Progenitor cell of endocrine pancreas (in vitro differentiated cells): ENCODE results near the gene MMEL1. TPM values are rescaled to one million over a fixed set of nuclear protein-coding genes. Genes with fewer than 3 reads are reported as not detected.

Experiments
- DNase-seq: peaks from one replicate; pipeline ENCODE4 v3.0.0; 2021; ENCODE audit warnings: low spot score; ENCODE audit not compliant: unreplicated experiment
- H3K27ac Mint-ChIP-seq: 2 replicates; pipeline ENCODE4 v1.8.0; 2021; ENCODE audit warnings: mild to moderate bottlenecking, moderate library complexity, mixed read lengths
- H3K27me3 Mint-ChIP-seq: 2 replicates; pipeline ENCODE4 v1.8.0; 2021; ENCODE audit warnings: mixed read lengths
- H3K36me3 Mint-ChIP-seq: 2 replicates; pipeline ENCODE4 v1.8.0; 2022; ENCODE audit warnings: mixed read lengths; ENCODE audit not compliant: insufficient read depth
- H3K4me1 Mint-ChIP-seq: 2 replicates; pipeline ENCODE4 v1.8.0; 2021; ENCODE audit warnings: low read depth, mixed read lengths
- H3K4me3 Mint-ChIP-seq: 2 replicates; pipeline ENCODE4 v1.8.0; 2021; ENCODE audit warnings: low read depth, mild to moderate bottlenecking, moderate library complexity, mixed read lengths
- H3K9me3 Mint-ChIP-seq: 2 replicates; pipeline ENCODE4 v1.8.0; 2021; ENCODE audit warnings: low read depth, mixed read lengths
- total RNA-seq: library from RNA; stranded (reverse); gene quantifications from 2 replicates; pipeline ENCODE4 v1.2.1, GENCODE V29; 2021
- TF ChIP-seq, protein P1 (sequence below): fragments of 200-600 bp; sonication (generic); IDR thresholded peaks from one replicate; pipeline ENCODE4 v1.5.0; 2021; ENCODE audit warnings: antibody characterized with exemption, mild to moderate bottlenecking; ENCODE audit not compliant: unreplicated experiment

MMEL1 gene
- total RNA-seq, 1 donor from 2014 or later, result 0.93 TPM

GRCh38 chr1:2548068-2548589 is 84.7 kb downstream of the MMEL1 start:
- no peaks in the 10 kb centered on the region for H3K36me3 Mint-ChIP-seq
- no peaks in the 10 kb centered on the region for H3K9me3 Mint-ChIP-seq
- H3K4me1 Mint-ChIP-seq, result peaks cover 13% of the 10 kb centered on the region
- no peaks in the 10 kb centered on the region for H3K27me3 Mint-ChIP-seq
- no peak overlapping the region for H3K27ac Mint-ChIP-seq
- no peak overlapping the region for H3K4me3 Mint-ChIP-seq
- TF ChIP-seq, protein P1, sequence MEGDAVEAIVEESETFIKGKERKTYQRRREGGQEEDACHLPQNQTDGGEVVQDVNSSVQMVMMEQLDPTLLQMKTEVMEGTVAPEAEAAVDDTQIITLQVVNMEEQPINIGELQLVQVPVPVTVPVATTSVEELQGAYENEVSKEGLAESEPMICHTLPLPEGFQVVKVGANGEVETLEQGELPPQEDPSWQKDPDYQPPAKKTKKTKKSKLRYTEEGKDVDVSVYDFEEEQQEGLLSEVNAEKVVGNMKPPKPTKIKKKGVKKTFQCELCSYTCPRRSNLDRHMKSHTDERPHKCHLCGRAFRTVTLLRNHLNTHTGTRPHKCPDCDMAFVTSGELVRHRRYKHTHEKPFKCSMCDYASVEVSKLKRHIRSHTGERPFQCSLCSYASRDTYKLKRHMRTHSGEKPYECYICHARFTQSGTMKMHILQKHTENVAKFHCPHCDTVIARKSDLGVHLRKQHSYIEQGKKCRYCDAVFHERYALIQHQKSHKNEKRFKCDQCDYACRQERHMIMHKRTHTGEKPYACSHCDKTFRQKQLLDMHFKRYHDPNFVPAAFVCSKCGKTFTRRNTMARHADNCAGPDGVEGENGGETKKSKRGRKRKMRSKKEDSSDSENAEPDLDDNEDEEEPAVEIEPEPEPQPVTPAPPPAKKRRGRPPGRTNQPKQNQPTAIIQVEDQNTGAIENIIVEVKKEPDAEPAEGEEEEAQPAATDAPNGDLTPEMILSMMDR, result peak; percentile 86
- DNase-seq, result peak; percentile 71

GRCh38 chr1:2547210-2548067 is 85.4 kb downstream of the MMEL1 start:
- TF ChIP-seq, protein P1, result no peak
- peaks cover 13% of the 10 kb centered on the region for H3K4me1 Mint-ChIP-seq
- peak overlapping the region; percentile 55 for H3K4me3 Mint-ChIP-seq
- H3K27ac Mint-ChIP-seq, result no peak overlapping the region
- no peaks in the 10 kb centered on the region for H3K9me3 Mint-ChIP-seq
- no peaks in the 10 kb centered on the region for H3K27me3 Mint-ChIP-seq
- DNase-seq, result no peak
- H3K36me3 Mint-ChIP-seq, result no peaks in the 10 kb centered on the region

- TF ChIP-seq, protein P1, result peak; percentile 36
- Mint-ChIP-seq H3K9me3 (no peaks in the 10 kb centered on the region), H3K4me1 (peaks cover 14% of the 10 kb centered on the region), H3K27me3 (no peaks in the 10 kb centered on the region), H3K4me3 (peak overlapping the region; percentile 68), H3K27ac (no peak overlapping the region), H3K36me3 (no peaks in the 10 kb centered on the region)
- DNase-seq, result peak; percentile 47
These were observed 86.2 kb downstream of the MMEL1 start for GRCh38 chr1:2546515-2547209.

DNA sequence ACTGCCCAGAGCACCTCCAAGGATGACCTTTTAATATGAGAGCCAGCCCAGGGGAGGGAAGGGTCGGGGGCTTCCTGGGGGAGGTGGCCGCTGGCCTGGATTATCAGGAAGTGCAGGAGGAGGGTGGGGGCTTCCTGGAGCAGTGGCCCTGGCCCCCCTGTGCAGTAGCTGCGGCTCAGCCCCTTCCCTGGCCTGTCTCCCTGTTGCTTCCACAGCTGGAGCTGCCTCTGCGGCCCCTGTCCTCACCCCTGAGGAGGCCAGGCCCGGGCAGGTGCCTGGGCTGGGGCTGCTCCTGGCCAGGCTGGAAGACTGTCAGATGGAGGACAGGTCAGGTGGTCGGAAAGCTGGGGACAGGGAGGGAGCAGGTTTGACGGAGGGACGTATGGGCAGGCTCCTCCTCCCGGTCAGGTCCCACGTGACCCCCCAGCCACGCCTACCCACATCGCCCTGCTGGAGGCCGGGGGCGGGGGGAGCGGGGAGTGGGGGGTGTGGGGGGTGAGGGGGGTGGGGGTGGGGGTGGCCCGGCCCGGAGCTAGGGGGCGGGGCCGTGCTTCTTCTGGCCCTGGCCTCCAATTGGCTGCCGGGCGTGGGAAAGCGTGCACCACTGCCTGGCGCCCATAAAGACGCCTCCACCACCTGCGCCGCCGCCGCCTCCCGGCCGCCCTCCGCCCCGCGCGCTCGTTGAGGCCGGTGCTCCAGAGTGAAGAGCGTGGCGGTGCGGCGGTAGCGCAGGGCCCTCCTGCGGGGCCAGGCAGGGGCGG is 86.9 kb downstream of the MMEL1 start:
- TF ChIP-seq, protein P1, result no peak
- H3K4me1 Mint-ChIP-seq, result peaks cover 14% of the 10 kb centered on the region
- H3K4me3 Mint-ChIP-seq, result peak overlapping the region; percentile 68
- H3K36me3 Mint-ChIP-seq, result no peaks in the 10 kb centered on the region
- H3K27ac Mint-ChIP-seq, result no peak overlapping the region
- no peaks in the 10 kb centered on the region for H3K9me3 Mint-ChIP-seq
- DNase-seq, result peak; percentile 87
- H3K27me3 Mint-ChIP-seq, result peaks cover 3% of the 10 kb centered on the region
